Islet precursor cell (in vitro differentiated cells): ENCODE measurements around the gene CCDC88B.

ENCODE experiments used
- DNase-seq: peaks from one replicate; pipeline ENCODE4 v3.0.0-alpha.2; 2018

The CCDC88B gene

DNA sequence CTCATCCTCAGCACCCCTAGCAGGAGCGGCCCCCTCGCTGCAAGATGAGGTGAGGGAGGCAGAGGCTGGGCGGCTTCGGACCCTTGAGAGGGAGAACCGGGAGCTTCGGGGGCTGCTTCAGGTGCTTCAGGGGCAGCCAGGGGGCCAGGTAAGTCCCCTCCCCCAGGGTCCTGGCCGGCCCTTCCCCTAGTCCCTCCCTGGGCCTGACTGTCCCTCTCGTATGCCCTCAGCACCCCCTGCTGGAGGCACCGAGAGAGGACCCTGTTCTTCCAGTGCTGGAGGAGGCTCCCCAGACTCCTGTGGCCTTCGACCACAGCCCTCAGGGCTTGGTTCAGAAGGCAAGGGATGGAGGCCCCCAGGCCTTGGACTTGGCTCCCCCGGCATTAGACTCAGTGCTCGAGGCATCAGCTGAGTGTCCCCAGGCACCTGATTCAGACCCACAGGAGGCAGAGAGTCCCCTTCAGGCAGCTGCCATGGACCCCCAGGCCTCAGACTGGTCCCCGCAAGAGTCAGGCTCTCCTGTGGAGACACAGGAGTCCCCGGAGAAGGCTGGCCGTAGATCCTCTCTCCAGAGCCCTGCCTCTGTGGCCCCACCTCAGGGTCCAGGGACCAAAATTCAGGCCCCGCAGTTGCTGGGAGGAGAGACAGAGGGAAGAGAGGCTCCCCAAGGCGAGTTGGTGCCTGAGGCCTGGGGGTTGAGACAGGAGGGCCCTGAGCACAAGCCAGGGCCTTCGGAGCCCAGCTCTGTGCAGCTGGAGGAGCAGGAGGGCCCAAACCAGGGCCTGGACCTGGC lies 4.0 kb downstream of the CCDC88B start:
- DNase-seq: peak; percentile 68

DNA sequence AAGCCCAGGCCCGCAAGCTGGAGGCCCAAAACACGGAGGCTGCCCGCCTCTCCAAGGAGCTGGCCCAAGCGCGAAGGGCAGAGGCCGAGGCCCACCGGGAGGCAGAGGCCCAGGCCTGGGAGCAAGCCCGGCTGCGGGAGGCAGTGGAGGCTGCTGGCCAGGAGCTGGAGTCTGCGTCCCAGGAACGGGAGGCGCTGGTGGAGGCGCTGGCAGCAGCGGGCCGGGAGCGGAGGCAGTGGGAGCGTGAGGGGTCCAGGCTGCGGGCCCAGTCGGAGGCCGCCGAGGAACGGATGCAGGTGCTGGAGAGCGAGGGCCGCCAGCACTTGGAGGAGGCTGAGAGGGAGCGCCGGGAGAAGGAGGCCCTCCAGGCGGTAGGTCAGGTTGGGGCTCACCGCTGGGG lies 4.8 kb downstream of the CCDC88B start:
- peak; percentile 47 for DNase-seq

DNA sequence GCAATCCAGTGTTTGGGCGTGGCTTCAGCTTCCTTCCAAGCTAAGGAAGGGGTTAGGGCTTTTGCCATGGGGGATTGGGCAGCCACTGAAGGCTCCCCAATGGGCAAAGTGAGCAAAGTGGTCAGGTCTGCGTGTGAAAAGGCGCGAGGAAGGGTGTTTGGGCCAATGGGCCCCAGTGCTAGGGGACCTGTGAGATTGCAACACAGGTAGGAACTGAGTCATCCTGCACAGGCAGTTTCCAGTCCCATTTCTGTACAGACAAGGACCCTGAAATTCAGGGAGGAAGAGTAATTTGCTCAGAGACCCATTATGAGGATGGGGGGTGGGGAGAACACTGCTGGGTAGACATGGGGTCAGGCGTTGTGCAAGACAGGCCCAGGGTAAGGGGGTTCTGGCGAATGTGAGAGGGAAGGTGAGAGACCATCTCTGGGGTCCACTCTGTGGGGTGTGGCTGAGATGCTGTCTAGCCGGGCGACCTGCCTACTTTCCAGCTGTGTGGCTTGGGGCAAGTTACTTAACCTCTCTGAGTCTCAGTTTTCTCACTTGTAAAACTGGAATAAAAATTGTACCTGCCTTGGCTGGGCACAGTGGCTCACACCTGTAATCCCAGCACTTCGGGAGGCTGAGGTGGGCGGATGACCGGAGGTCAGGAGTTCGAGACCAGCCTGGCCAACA lies 7.3 kb downstream of the CCDC88B start:
- DNase-seq: peak; percentile 33

DNA sequence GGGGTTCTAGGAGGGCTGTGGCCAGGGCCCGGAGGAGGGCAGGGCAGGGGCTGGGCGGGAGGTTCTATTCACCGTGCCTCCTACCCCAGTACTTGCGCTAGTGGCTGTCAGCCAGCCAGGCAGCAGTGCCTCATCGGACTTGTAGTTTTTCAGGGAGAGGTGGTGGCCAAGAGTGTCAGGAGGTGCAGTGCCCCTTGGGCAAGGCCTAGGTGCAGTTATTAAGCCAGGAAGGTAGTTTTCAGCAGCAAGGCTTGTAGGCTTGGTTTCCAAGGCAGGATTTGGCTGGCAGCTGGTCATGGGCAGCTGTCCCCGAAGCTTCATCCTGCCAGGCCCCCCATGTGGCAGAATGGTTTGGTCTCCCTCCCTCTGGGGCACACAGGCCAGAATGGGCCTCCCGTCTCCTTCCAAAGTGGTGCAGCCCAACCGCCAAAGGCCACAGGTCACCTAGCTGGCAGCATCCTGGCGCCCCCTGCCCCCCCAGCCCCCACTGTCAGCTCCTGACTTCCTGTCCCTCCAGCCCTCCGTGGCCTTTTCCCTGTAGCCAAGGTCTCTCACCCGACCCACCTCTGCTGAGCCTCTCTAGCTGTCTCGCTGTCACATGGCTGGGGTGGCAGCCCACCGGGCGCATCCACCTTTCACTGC lies 8.5 kb downstream of the CCDC88B start:
- DNase-seq: peak; percentile 40

GRCh38 chr11:64349025-64349387 lies 9.0 kb downstream of the CCDC88B start:
- peak; percentile 45 for DNase-seq

- DNase-seq: peak; percentile 47
Measured at GRCh38 chr11:64349404-64349803, 9.4 kb downstream of the CCDC88B start.

GRCh38 chr11:64351136-64351631 lies 11.2 kb downstream of the CCDC88B start:
- peak; percentile 40 for DNase-seq

GRCh38 chr11:64352099-64352994 lies 12.3 kb downstream of the CCDC88B start:
- peak; percentile 51 for DNase-seq

GRCh38 chr11:64352995-64353714 lies 13.2 kb downstream of the CCDC88B start:
- DNase-seq: peak; percentile 51

DNA sequence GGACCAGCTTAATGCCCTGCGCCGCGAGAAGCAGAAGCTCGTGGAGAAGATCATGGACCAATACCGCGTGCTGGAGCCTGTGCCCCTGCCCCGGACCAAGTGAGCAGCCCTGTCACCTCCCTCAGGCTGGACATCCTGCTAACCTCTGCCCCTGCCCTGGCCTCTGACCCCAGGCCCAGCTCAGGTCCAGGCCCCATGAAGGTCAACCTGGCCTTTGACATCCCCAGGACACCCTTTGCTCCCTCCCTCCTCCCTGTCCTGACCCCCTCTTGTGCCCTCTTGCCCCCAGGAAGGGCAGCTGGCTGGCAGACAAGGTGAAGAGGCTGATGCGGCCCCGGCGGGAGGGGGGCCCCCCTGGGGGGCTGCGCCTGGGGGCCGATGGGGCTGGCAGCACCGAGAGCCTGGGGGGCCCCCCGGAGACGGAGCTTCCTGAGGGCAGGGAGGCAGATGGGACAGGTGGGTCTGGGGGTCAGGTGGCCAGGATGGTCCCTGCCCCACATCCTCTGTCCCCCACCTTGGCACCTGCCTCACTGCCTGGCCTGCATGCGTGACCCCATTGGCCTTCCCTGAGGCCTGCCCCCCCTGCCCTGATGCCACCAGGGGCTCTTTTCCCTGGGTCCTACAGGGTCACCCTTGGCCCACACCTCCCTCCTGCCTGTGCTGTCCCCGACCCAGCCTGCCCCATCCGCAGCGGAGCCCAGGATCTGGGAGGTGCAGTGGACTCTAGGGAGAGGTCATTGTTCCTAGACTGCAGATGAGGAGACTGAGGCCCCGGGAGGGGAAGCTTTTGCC lies 13.9 kb downstream of the CCDC88B start:
- peak; percentile 46 for DNase-seq

DNA sequence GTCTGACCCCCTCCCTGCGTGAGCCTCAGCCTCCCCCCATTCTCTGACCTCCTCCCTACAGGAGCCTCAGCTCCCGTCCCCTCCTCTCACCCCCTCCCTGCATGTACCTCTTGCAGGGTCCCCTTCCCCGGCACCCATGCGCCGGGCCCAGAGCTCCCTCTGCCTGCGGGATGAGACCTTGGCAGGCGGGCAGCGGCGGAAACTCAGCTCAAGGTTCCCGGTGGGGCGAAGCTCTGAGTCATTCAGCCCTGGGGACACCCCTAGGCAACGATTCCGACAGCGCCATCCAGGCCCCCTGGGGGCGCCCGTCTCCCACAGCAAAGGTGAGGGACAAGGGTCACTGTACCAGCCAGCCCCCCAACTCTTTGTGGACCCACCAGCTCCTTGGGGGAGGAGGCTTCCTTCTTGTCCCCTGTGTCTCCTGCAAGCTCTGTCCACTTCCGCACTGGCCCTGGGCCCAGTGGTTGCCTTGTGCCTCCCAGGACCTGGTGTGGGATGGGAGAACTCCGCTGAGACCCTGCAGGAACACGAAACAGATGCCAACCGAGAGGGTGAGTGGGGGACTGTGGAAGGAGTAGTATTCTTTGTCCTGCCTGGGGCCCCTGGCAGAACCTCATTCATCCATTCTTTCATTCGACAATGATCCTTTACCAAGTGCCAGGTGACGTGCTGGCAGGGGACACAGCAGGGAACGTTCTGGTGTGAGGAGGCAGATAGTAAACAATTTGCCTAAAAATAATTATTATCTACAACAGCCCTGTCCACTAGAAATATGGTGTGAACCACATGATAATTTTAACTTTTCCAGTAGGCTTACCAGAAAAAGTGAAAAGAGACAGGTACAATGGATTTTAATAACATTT lies 15.3 kb downstream of the CCDC88B start:
- DNase-seq: peak; percentile 92

DNA sequence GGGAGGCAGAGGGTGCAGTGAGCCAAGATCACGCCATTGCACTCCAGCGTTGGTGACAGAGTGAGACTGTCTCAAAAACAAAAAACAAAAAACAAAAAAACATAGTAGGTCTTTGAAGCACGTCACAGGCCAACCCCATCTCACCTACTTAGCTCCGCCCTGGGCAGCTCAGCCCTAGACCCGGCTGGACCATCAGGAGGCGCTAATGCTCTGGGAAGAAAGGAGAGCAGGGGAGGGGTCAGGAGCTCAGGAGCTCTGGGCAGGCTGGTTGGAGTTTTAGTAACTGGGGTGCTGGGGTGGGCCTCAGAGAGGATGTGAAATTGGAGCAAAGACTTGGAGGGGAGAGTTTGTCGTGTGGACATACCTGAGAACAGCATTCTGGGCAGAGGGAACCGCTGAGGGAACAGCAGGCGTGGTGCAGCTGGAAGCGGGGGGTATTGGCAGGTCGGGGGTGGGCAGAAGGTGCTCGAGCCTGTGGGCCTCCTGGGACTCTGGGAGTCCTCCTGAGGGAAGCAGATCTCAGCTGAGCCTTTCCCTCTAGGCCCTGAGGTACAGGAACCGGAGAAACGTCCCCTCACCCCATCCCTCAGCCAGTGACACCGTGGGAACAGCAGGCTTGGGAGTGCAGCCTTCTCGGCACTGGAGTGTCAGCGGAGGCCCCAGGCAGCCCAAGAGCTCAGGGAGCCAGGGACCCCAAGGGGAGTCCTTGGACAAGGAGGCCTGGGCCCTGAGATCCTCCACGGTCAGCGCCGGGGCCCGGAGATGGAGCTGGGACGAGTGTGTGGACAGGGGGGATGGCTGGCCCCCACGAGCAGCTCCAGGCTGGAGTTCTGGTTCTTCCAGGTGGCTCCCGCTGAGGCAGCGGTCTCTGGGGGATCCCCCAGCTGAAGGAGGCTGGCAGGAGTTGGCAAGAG lies 16.8 kb downstream of the CCDC88B start:
- peak; percentile 92 for DNase-seq

GRCh38 chr11:64357446-64357845 lies 17.4 kb downstream of the CCDC88B start:
- peak; percentile 55 for DNase-seq

DNA sequence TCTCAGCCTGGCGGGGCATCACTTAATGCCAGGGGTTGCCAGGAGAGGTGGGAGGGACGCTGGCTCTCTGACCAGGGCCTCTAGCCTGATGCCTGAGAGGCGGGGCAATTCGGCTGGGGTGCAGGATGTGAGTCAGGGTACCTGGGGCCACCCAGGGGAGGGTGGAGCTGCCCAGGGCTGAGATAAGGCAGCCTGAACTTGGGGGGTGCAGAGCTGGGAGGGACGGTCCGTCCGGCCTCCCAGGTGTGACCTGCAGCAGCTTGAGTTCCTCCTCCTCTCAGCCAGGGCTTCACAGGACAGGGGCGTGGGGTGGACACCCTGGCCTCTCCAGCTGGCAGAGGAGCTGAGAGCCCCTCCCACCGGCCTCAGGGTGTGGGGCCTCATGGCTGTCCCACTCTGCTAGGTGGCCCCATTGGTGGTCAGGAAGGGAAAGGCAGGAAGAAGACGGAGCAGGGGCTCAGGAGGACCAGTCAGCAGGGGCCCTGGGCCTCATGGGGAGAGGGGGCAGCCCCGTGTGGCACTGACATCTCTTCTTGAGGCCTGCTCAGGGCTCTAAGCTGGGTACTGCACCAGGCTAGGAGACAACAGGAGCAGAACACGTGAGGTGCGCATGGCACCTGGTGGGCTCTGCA lies 18.0 kb downstream of the CCDC88B start:
- peak; percentile 62 for DNase-seq

GRCh38 chr11:64358536-64358906 lies 18.5 kb downstream of the CCDC88B start:
- DNase-seq: no peak

GRCh38 chr11:64358907-64359711 lies 19.1 kb downstream of the CCDC88B start, which contains the start of gene RPS6KA4:
TSS of gene RPS6KA4 (plus strand) at chr11:64359162. CDS start at chr11:64359236, 74 bp downstream.
- DNase-seq: peak; percentile 88

GRCh38 chr11:64359712-64360445 lies 19.9 kb downstream of the CCDC88B start:
- DNase-seq: peak; percentile 38
